Erythroblast (primary cell): ENCODE data around the gene FUT8.

Experiments
- GATA1 ChIP-seq: IDR thresholded peaks from 2 replicates; pipeline ENCODE4 v1.6.1; 2011; ENCODE audit warnings: low read depth, mild to moderate bottlenecking, control low read depth, low read length, moderate library complexity
- POLR2A ChIP-seq: IDR thresholded peaks from 2 replicates; pipeline ENCODE4 v1.6.1; 2011; ENCODE audit warnings: mild to moderate bottlenecking, low read length

DNA sequence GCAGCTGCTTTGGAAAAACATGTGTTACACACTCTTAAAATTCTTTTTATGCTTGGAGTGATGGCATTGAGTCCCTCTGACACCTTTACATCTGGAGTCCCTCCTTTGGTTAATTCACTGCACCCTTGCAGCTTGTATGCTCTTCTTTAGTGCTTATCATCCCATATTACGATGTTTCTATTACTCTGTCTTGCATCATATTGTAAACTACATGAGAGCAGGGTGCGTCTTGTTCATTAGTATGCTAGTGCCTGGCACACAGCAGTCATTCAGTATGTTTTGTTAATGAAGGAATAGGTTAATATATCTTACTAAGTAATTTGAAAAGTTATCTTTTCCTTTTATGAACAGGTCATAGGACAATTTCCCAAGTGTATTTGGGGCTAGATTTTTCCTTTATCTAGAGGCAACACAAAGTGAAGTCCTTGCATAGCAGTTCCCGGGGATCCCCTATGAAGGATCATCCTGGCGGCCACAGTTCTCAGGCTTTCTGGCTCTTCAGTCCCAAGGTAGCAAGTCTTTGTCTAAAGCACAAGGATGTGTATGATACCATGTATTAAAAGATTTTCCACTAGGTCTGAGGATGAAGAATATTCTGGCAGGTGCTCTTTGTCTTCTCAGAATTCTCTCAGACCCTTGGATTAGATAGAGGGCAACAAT is 363.8 kb downstream of the FUT8 start:
- TF ChIP-seq POLR2A, result no peak
- TF ChIP-seq GATA1, result no peak
